Naive thymus-derived CD4-positive, alpha-beta T cell (primary cell): Measurements from ENCODE around the gene NDUFS8. TPM values are rescaled to one million over a fixed set of nuclear protein-coding genes. Genes with fewer than 3 reads are reported as not detected.

Experiments used
- ATAC-seq: fragments of 150-1000 bp; cut with Tn5 transposase; 2 replicates; pipeline ENCODE4 v1.10.0; 2021; ENCODE audit warnings: mild to moderate bottlenecking, moderate library complexity
- CTCF ChIA-PET: fragments of 350-600 bp; sonication (Branson Sonifier 250); formaldehyde crosslinking; loops from one replicate; lab custom pipeline; 2021; ENCODE audit warnings: antibody characterized with exemption; lab: Charles Lee
- POLR2A ChIA-PET: fragments of 350-600 bp; sonication (Branson Sonifier 250); formaldehyde crosslinking; loops from one replicate; lab custom pipeline; 2021; ENCODE audit warnings: antibody characterized with exemption, inconsistent platforms; lab: Charles Lee
- DNase-seq, 9 donors: peaks; one replicate each; pipeline versions ENCODE4 v3.0.0 to v3.0.0-alpha.2; 2020 to 2022; ENCODE audit warnings: mixed read lengths in 1 of 9
- H3K27ac ChIP-seq: one replicate; pipeline ENCODE4 v1.7.0; 2013; ENCODE audit warnings: mild to moderate bottlenecking, low read depth, low read length, moderate library complexity
- H3K27me3 ChIP-seq, 2 donors: one replicate each; pipeline ENCODE4 v1.7.0; 2013; ENCODE audit warnings: low read length in 2 of 2, mild to moderate bottlenecking in 2 of 2, moderate library complexity in 2 of 2; ENCODE audit not compliant: control insufficient read depth in 2 of 2, insufficient read depth in 2 of 2
- H3K36me3 ChIP-seq, 3 experiments: 1 replicate in 2 of 3; 2 replicates in 1 of 3; pipeline ENCODE4 v1.7.0; 2013; ENCODE audit warnings: low read length in 3 of 3, mild to moderate bottlenecking in 3 of 3, moderate library complexity in 1 of 3; ENCODE audit not compliant: insufficient read depth in 3 of 3, control insufficient read depth in 2 of 3
- H3K4me1 ChIP-seq, 2 donors: one replicate each; pipeline ENCODE4 v1.7.0; 2013; ENCODE audit warnings: low read length in 2 of 2, mild to moderate bottlenecking in 2 of 2, moderate library complexity in 1 of 2; ENCODE audit not compliant: control insufficient read depth in 2 of 2, insufficient read depth in 2 of 2
- H3K4me3 ChIP-seq: 2 replicates; pipeline ENCODE4 v1.7.0; 2013; ENCODE audit warnings: mild to moderate bottlenecking, low read length
- H3K9me3 ChIP-seq, 3 experiments: 1 replicate in 2 of 3; 2 replicates in 1 of 3; pipeline ENCODE4 v1.7.0; 2013; ENCODE audit warnings: low read length in 3 of 3; ENCODE audit not compliant: control insufficient read depth in 2 of 3
- H3K27ac Mint-ChIP-seq, 9 donors: one replicate each; pipeline ENCODE4 v1.8.0; 2020 to 2022; ENCODE audit warnings: mixed read lengths in 9 of 9, mild to moderate bottlenecking in 8 of 9, moderate library complexity in 5 of 9, inconsistent platforms in 2 of 9
- H3K27me3 Mint-ChIP-seq, 5 donors: one replicate each; pipeline ENCODE4 v1.8.0; 2021 to 2022; ENCODE audit warnings: mixed read lengths in 5 of 5, mild to moderate bottlenecking in 1 of 5
- H3K36me3 Mint-ChIP-seq, 5 donors: one replicate each; pipeline ENCODE4 v1.8.0; 2020 to 2022; ENCODE audit warnings: mixed read lengths in 5 of 5, mild to moderate bottlenecking in 3 of 5, inconsistent platforms in 1 of 5
- H3K4me1 Mint-ChIP-seq, 7 donors: one replicate each; pipeline ENCODE4 v1.8.0; 2020 to 2022; ENCODE audit warnings: mixed read lengths in 7 of 7, mild to moderate bottlenecking in 3 of 7, inconsistent platforms in 1 of 7
- H3K4me3 Mint-ChIP-seq, 10 donors: one replicate each; pipeline ENCODE4 v1.8.0; 2020 to 2022; ENCODE audit warnings: mild to moderate bottlenecking in 10 of 10, mixed read lengths in 10 of 10, moderate library complexity in 6 of 10, inconsistent platforms in 2 of 10
- H3K9me3 Mint-ChIP-seq, 11 donors: one replicate each; pipeline ENCODE4 v1.8.0; 2020 to 2022; ENCODE audit warnings: mixed read lengths in 11 of 11, mild to moderate bottlenecking in 4 of 11, inconsistent platforms in 1 of 11, moderate library complexity in 1 of 11
- intact Hi-C, 2 donors: fragments of 100-400 bp; cut with micrococcal nuclease; formaldehyde crosslinking; loops; one replicate each; pipeline ENCODE4 v1.15.1; 2023
- polyA plus RNA-seq, 2 donors: library from polyadenylated mRNA; unstranded; fragments of 300-500 nt; fragmentation: Illumina TruSeq; gene quantifications; one replicate each; pipeline ENCODE4 v1.2.3, GENCODE V29; 2021
- total RNA-seq, 6 experiments: library from RNA in 5 of 6; stranded (reverse) in 5 of 6; gene quantifications; 1 replicate in 5 of 6; 2 replicates in 1 of 6; pipeline ENCODE4 v1.2.3 and lab custom pipeline; 2021 to 2026

The NDUFS8 gene
- total and polyA plus RNA-seq, 7 experiments from 2014 or later = 67.1 to 197 (median 87.6) TPM

GRCh38 chr11:68012843-68013610 lies 17.5 kb upstream of the NDUFS8 start:
- Histone ChIP-seq H3K27ac (no peak overlapping the region), H3K9me3 (no peaks in the 10 kb centered on the region), H3K4me3 (no peak overlapping the region), H3K4me1 (no peaks in the 10 kb centered on the region), H3K36me3 (no peaks in the 10 kb centered on the region), H3K27me3 (no peaks in the 10 kb centered on the region)
- ATAC-seq = no peak
- POLR2A ChIA-PET = no interaction called here
- Mint-ChIP-seq H3K4me1 (peaks cover 4 to 16% (median 11%) of the 10 kb centered on the region in 7 donors), H3K4me3 (no peak overlapping the region), H3K9me3 (no peaks in the 10 kb centered on the region), H3K27ac (peak overlapping the region in 1 of 9 donors; percentile 25), H3K27me3 (peaks cover 0 to 11% (median 0%) of the 10 kb centered on the region in 5 donors), H3K36me3 (no peaks in the 10 kb centered on the region)
- intact Hi-C loops = no loop called here
- no peak for DNase-seq
- CTCF ChIA-PET = no interaction called here

DNA sequence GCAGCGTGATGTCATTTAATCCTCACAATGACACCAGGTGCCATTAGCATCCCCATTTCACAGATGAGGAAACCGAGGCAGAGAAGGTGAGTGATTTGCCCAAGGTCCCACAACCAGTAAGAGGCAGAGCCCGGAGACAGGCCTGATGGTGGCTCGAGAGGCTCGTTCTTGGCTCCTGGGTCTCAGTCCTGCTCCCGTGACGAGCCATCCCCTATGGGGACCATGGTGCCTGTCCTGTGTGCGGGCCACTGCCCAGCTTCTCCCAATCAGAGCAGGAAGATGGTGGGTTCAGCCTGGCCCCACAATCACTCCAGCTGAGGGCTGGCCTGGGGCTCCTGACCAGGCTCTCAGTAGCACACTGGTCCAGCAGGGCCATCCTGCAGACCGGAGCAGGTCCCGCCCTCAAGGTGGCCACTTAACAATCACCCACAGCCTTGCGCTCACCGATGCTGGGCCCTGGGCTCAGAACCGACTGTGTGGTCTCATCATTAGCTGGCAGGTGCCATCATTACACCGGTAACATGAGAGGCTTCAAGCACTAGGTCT lies 16.8 kb upstream of the NDUFS8 start:
- ChIA-PET CTCF (no interaction called here), POLR2A (no interaction called here)
- Histone ChIP-seq H3K9me3 (no peaks in the 10 kb centered on the region), H3K27me3 (no peaks in the 10 kb centered on the region), H3K27ac (no peak overlapping the region), H3K4me1 (no peaks in the 10 kb centered on the region), H3K36me3 (no peaks in the 10 kb centered on the region), H3K4me3 (no peak overlapping the region)
- DNase-seq (no peak), ATAC-seq (no peak)
- Mint-ChIP-seq H3K36me3 (no peaks in the 10 kb centered on the region), H3K27ac (no peak overlapping the region), H3K9me3 (no peaks in the 10 kb centered on the region), H3K4me3 (no peak overlapping the region), H3K27me3 (peaks cover 0 to 11% (median 0%) of the 10 kb centered on the region in 5 donors), H3K4me1 (peaks cover 4 to 17% (median 11%) of the 10 kb centered on the region in 7 donors)
- intact Hi-C loops = no loop called here

DNA sequence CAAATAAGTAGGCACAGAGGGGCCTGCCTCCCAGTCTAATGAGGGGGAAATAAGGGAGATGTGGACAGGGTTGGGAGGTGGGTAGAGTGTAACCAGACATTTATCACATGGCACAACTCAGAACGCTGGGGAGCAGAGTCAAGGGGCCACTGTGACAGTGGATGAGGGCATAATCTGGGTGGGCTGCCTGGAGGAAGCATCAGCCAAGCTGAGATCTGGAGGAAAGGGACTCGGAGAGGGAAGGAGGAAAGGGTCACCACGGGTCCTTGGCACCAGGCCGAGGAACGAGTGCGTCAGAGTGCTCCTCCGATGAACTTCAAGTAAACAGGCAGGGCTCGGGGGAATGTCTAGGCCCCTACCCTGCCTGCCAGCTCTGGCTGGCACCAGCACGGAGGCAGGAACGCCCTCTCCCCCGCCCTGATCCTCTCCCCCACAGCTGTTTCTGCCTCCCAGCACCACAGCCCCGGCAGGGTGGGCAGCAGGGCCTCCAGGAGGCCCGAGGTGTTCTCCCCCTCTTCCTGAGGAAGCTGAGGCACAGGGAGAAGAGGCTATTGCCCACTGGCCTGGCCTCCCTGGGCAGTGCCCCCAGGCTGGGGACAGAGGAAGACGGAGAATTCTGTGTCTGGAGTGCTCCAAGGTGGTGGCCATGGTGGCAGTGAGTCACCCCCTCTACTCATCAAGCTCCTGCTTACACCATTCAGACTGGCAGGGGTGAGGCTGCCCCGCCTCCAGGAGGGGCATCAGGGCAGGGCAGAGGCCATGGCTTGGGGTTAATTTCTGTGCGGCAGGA lies 16.1 kb upstream of the NDUFS8 start:
- intact Hi-C loops = no loop called here
- Histone ChIP-seq H3K9me3 (no peaks in the 10 kb centered on the region), H3K27me3 (no peaks in the 10 kb centered on the region), H3K4me3 (no peak overlapping the region), H3K36me3 (no peaks in the 10 kb centered on the region), H3K27ac (no peak overlapping the region), H3K4me1 (no peaks in the 10 kb centered on the region)
- H3K27me3 Mint-ChIP-seq = peaks cover 0 to 11% (median 0%) of the 10 kb centered on the region in 5 donors
- ATAC-seq (peak; percentile 63), DNase-seq (no peak)
- no peak overlapping the region for H3K4me3 Mint-ChIP-seq
- CTCF ChIA-PET = interaction anchor here (0.5 kb wide), 1 partner anchor 33 kb away, joined by 3 read pairs; no protein-coding TSS in a partner anchor
- POLR2A ChIA-PET = no interaction called here
- no peaks in the 10 kb centered on the region for H3K9me3 Mint-ChIP-seq
- H3K27ac Mint-ChIP-seq = no peak overlapping the region
- H3K36me3 Mint-ChIP-seq = no peaks in the 10 kb centered on the region
- peaks cover 4 to 11% (median 4%) of the 10 kb centered on the region in 7 donors for H3K4me1 Mint-ChIP-seq

DNA sequence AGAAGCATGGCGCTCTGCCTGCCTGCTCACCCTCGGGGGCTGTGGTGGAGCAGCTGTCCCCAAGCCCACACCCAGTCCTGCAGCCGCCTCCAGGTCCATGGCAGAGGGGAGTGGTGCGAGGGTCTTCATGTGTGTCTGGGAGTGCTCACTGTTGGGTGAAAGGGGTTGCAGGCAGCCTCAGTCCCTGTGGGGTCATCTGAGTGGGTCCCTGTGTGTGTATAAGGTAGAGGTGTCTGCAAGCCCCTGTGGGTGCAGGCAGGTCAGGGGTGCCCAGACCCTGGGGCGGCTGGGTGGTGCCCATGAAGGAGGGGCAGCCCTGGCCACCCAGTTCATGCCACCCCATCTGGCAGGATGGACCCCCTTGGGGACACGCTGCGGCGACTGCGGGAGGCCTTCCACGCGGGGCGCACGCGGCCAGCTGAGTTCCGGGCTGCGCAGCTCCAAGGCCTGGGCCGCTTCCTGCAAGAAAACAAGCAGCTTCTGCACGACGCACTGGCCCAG lies 15.5 kb upstream of the NDUFS8 start:
- Mint-ChIP-seq H3K27ac (no peak overlapping the region), H3K27me3 (peaks cover 0 to 11% (median 0%) of the 10 kb centered on the region in 5 donors), H3K4me3 (no peak overlapping the region), H3K9me3 (no peaks in the 10 kb centered on the region), H3K4me1 (peaks cover 0 to 10% (median 0%) of the 10 kb centered on the region in 7 donors), H3K36me3 (no peaks in the 10 kb centered on the region)
- no peaks in the 10 kb centered on the region for H3K27me3 ChIP-seq
- ATAC-seq (no peak), DNase-seq (no peak)
- H3K4me1 ChIP-seq = no peaks in the 10 kb centered on the region
- CTCF ChIA-PET = interaction anchor here (0.5 kb wide), 1 partner anchor 32 kb away, joined by 3 read pairs; no protein-coding TSS in a partner anchor
- intact Hi-C loops = no loop called here
- H3K4me3 ChIP-seq = no peak overlapping the region
- H3K27ac ChIP-seq = no peak overlapping the region
- no peaks in the 10 kb centered on the region for H3K9me3 ChIP-seq
- POLR2A ChIA-PET = no interaction called here
- no peaks in the 10 kb centered on the region for H3K36me3 ChIP-seq

GRCh38 chr11:68015467-68015866 lies 15.0 kb upstream of the NDUFS8 start:
- no peaks in the 10 kb centered on the region for H3K36me3 ChIP-seq
- no peaks in the 10 kb centered on the region for H3K36me3 Mint-ChIP-seq
- CTCF ChIA-PET = no interaction called here
- no peaks in the 10 kb centered on the region for H3K27me3 ChIP-seq
- H3K27ac ChIP-seq = no peak overlapping the region
- peaks cover 0 to 10% (median 0%) of the 10 kb centered on the region in 7 donors for H3K4me1 Mint-ChIP-seq
- DNase-seq = no peak
- intact Hi-C loops = no loop called here
- H3K27ac Mint-ChIP-seq = no peak overlapping the region
- no peak overlapping the region for H3K4me3 Mint-ChIP-seq
- POLR2A ChIA-PET = no interaction called here
- H3K4me1 ChIP-seq = no peaks in the 10 kb centered on the region
- H3K4me3 ChIP-seq = no peak overlapping the region
- no peaks in the 10 kb centered on the region for H3K9me3 ChIP-seq
- ATAC-seq = no peak
- H3K9me3 Mint-ChIP-seq = no peaks in the 10 kb centered on the region
- peaks cover 0 to 11% (median 0%) of the 10 kb centered on the region in 5 donors for H3K27me3 Mint-ChIP-seq

DNA sequence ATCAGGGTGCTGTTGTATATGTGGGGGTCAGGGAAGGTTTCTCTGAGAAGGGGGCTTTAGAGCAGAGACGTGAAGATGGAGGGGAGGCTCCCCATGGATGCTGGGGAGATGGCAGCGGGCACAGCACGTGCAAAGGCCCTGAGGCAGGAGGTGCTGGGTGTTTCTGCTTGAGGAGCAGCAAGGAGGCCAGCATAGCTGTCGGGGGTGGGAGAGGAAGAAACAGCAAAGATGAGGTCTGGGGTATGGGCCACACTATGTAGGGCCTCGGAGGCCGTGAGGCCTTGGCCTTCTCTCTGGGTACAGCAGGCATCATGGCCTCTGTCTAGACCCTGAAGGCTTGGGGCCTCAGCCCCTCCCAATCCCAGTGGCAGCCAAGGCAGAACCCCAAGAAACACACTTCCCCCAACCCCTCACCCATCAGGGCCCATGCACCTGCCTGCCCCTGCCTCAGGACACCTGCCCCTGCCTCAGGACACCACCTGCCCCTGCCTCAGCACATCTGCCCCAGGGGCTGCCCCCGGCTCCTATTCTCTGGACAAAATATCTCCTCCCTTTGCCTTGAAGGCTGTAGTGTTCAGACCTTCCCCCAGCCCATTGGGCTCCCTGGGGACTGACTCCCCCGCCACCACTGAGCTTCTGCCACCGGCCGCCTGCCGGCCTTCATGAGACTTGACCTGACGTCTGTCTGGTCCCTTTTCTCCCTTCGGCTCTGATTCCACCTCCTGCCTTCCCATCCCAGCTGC lies 14.1 kb upstream of the NDUFS8 start:
- Mint-ChIP-seq H3K27ac (no peak overlapping the region), H3K36me3 (no peaks in the 10 kb centered on the region), H3K4me1 (peaks cover 0 to 9% (median 0%) of the 10 kb centered on the region in 7 donors), H3K27me3 (peaks cover 0 to 11% (median 0%) of the 10 kb centered on the region in 5 donors), H3K9me3 (no peaks in the 10 kb centered on the region), H3K4me3 (no peak overlapping the region)
- ChIA-PET POLR2A (no interaction called here), CTCF (no interaction called here)
- Histone ChIP-seq H3K9me3 (no peaks in the 10 kb centered on the region), H3K4me1 (no peaks in the 10 kb centered on the region), H3K27ac (no peak overlapping the region), H3K4me3 (no peak overlapping the region), H3K27me3 (no peaks in the 10 kb centered on the region), H3K36me3 (no peaks in the 10 kb centered on the region)
- ATAC-seq = no peak
- intact Hi-C loops = no loop called here
- no peak for DNase-seq
